Measurements from ENCODE around the gene NMUR1.

The NMUR1 gene

DNA sequence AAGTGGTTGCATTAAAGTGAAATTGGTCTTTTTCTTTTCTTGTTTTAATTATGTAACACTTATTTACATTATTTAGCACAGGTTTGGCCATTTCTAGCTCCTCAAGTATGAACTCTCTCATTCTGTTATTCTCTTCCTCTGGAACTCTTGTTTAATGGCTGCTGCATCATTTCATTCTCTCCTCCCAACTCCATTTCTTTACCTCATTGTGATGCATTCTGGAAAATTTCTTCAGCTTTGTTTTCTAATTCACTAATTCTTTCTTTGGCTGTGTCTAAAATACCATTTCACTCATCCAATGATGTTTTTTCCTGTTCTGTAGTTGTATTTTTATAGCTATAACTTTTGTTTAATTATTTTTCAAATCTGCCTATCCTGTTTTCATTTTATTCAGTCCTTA is 22.5 kb upstream of the NMUR1 start:
- no peak for DNase-seq

DNA sequence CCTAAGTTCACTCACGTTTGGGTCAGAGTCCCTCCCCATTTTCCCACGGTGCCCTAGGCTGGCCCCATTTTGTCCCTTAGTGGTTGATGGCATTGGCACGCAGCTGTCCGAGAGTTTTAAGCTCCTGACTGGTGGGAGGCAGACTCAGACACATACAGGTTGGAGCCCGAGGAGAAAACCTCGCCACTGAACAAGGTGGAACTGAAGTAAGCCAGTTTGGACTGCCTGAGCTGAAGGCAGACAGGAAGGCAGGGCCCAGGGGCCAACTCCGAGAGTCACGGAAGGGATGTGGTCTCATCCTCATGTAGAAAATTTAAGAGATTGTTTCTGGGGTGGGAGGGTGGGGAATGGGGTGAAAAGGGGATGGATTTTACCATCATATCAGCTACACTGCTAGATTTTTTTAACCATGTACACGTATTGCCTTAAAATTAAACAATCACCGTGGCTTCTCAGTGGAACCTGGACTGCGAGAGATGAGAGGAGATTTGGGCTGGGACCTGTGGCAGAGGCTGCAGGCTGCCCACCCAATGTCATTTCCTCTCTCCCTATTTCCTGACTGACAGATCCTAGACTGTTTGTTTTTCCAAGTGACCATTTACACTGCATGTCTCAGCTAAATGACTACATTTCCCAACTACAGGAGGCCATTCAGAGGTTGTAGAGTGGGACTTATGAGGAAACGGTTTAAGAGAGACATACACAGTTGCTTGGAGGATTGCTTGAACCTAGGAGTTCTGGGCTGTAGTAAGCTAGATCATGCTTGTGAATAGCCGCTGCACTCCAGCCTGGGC is 19.4 kb upstream of the NMUR1 start:
- no peak for DNase-seq

DNA sequence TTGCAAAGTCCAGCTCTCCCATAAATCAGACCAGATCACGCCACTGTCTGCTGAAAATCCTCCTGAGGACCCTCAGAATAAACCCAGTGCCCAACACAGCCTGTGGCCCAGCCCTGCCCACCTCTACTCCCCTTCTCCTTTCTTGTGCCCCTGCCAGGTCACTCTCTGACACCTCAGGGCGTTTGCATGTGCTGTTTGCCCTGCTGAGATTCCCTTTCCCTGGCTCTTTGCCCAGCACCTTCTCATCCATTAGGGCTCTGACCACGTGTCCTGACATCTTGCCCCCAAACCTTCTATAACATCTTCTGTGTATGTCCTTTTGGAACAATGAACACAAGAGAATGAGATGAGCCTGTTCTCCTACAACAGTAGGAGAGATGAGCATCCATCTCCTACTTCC is 18.5 kb upstream of the NMUR1 start:
- no peak for DNase-seq

DNA sequence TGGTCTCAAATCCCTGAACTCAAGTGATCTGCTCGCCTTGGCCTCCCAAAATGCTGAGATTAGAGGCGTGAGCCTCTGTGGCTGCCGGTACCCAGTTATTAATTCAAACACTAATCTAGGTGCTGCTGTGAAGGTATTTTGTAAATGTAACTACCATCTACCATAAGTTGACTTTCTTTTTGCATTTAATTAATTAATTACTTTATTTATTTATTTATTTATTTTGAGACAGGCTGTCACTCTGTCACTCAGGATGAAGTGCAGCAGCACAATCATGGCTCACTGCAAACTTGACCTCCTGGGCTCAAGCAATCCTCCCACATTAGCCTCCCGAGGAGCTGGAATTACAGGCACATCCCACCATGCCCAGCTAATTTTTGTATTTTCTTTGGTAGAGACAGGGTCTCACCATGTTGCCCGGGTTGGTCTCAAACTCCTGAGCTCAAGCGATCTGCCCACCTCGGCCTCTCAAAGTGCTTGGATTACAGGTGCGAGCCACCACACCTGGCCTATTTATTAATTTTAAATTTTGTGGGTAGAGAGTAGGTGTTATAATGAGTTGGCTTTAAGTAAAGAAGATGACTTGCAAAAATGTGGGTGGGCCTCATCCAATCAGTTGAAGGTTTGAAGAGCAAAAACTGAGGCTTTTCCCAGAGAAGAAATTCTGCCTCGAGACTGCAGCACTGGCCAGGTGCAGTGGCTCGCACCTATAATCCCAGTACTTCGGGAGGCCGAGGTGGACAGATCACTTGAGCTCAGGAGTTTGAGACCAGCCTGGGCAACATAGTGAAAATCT is 17.3 kb upstream of the NMUR1 start:
- DNase-seq = no peak

DNA sequence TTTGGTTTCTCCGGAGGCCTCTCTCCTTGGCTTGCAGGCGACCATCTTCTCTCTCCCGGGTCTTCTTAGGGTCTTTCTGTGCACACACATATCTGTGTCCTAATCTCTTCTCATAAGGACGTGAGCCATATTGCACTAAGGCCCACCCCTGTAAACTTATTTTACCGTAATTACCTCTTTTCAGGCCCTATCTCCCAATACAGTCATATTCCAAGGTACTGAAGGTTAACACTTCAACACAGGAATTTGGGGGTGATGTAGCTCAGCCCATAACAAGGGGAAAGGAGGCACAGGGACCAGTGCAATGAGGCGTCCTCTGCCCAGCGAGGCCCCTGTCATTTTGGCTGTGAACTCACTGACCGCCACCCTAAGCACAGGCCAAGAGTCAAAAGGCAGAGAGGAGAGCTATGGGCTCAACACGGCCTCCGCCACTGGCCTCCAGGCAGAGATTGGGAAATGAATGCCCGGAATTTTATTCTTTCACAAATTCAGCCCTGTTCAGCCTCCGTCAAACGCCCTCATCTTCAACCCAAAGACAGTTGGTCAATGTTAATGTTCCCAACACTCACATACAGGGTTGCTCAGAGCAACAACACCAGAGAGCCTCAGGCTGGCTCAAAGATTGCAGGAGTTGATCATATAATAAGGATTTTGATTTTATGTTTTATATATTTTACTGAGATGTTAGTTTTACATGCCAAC is 15.9 kb upstream of the NMUR1 start:
- DNase-seq = no peak

DNA sequence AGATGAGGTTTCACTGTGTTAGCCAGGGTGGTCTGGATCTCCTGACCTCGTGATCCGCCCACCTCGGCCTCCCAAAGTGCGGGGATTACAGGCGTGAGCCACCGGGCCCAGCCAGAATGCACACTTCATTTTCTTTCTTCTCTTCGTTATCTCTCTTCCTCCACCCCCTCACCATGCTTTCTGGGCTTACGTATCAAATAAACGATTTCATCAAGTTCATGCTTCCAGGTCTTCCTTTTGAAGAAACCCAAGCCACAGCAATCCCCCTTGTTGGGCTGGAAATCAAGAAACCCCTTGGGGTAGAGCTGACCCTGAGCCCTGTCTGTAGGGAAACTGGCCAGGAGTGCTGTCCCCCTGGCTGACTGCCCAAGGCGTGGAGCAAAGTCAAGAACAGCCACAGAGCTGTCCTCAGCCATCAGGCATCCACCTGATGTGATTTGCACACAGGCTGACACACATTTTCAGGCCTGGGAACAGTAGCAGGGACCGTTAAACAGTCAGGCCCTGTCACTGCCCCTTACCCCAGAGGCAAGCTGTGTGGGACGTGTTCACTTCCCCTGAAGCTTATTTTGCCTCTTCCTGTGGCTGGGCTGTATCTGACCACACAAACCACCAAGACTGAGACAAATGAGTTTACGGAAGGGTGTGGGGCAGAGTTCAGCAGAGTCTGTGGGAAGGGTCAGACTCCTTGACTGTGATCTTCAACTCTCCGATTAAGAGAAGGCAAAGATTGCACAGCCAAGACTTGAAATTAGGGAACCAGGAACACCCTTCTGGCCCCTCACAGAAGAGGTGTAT is 15.1 kb upstream of the NMUR1 start:
- DNase-seq = no peak

DNA sequence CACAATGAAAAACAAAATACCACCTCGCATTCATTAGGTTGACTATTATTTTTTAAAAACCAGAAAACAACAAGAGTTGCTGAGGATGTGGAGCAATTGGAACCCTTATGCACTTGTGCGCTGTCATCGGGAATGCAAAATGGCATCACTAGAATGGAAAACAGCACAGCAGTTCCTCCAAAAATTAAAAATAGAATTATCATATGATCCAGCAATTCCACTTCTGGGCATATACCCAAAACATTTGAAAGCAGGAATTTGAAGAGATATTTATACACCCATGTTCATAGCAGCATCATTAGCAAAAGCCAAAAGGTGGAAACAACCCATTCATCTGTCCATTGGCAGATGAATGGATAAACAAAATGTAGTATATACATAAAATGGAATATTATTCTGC is 11.9 kb upstream of the NMUR1 start:
- no peak for DNase-seq

DNA sequence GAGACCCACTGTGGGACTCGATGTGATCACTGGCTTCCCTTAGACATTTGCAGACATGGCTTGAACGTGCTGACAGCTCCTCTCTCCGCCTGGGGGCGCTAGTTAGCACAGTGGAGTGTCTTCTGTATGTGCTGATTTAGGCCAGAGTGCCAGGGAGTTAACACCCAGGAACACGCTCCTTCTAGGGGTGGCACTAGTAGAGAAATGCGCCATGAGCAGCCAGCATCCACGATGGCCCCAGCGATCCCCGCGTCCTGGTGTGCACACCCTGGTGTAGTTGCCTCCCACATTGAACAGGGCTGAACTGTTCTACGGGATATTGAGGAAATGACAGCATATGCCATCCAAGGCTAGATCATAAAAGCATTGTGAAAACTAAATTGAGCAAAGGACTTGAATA is 11.4 kb upstream of the NMUR1 start:
- DNase-seq = no peak

DNA sequence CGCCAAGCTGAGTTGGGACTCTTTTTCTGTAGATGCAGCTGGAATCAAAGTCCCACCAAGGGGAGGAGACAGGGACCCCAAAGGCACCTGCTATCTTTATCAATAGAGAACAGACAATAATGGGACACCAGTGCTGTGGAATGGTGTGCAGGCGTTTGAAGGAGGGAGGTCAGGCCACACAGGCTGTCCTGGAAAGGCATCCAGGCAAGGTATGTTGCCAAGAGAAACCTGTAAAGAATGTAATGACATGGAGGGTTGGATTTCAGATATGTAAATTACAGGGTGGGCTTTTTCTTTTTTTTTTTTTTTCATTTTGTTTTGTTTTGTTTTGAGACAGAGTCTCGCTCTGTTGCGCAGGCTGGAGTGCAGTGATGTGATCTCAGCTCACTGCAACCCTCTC is 9.7 kb upstream of the NMUR1 start:
- DNase-seq = no peak

DNA sequence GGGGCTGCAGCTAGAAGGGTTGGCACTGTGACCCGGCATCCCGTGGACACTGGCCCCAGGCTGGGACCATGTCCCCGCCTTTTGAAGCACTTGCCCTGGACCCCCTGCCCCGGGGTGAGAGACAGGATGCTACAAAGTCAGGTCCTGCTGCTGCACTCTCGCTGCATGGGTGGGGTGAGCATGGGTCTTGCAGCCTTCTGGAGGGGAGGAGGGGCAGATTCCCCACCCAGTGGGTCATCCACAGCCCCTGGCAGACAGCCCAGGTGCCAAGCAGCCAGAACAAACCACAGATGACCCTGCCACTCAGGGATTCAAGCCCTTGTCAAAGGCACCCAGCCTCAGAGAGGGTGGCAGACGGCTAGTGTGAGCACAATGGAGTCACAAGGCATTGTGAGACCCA is 5.7 kb upstream of the NMUR1 start:
- no peak for DNase-seq

DNA sequence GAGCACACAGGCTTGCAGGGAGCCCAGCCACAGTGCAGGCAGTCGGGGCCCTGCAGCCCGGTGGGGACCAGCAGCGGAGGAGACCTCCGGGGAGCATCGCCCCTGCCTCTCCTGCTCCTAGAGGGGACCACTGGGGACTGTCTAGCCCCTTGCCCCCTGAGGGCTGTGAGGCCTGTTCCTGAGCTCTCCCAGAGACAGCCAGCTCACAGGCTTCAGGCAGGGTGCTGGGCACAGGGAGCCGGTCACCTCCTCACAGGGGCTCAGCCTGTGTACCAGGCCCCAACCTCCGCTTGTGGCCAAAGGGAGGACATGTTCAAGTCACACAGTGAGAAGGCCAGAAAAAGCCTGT is 3.5 kb upstream of the NMUR1 start:
- no peak for DNase-seq

DNA sequence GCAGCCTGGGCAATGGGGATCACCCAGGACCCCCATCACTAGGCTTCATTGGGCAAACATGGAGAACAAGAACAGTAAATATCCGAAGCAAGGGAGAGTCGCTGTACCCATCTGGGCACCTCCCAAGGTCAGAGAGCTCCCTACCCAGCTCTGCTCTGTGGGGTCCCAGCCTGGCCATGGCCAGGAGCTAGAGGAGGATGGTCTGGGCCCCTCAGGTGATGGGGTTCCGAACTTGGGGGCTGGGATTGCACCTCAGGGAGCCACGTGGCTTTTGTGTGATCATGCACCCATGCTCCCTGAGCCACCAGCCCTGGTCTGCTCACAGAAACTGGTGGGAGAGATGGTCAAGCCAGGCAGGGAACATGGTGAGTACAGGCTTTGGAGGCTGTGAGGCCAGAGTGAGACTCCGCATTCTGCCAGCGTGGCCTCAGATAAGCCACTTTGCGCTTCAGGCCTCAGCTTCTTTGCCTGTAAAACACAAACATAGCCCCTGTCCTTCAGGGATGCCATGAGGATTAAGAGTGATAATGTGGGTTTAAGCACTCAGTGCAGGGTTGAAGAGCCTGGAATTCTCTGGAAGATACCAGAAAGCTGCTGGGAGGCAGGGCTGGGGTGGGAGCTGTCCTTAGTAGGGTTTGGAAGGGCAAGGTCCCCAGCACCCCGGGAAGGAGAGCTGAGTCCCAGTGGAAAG is 3.0 kb upstream of the NMUR1 start:
- no peak for DNase-seq

DNA sequence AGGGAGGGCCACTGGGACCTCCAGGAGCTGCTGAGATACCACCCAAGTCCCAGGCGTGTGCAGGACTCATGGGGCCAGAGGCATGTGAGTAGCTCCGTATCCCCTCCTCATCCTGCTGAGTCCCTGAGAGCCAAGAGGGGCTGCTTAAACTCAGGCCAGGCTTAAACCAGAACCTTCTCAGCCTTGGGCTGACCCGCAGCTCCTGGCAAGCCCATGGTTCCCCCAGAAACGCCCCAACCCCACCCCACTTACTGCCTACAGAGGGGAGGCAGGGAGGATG is 2.5 kb upstream of the NMUR1 start:
- DNase-seq = no peak

DNA sequence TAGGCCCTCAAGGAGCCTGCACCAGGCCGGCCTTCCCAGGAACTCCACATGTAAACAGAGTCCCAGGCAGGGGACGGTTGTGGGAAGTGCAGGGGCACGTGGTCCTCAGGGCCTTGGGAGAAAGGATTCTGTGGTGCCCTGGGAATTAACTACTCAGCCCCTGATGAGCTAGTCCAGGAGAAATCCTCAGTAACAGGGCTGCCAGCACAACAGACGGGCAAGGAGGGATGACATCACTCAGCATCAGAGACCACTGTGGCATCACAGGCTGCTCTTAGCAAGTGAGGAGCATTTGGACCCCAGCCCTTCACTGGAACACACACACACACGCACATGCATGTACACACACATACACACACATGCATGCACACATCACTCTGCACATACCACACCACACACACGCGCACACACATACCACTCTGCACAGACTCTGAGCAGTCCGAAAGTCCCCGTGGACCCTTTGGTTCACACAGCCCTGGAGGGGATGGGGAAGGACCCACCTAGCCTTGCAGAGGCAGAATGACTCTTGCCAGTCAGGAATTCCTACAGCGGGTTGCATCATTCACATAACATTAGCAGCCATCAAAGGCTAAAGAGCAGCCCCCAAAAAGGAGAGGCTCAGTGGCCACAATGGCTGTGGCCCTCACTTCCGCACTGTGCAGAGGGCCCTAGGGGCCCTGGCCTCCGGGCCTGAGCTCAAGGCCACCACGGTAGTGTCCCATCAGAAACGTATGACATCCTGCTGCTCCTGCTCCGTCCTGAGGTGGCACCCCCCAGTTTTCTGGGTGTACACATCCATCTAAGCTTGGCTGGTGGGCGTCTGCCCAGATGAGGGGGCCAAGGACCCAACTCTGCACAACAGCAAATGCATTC is 1.9 kb upstream of the NMUR1 start:
- no peak for DNase-seq

DNA sequence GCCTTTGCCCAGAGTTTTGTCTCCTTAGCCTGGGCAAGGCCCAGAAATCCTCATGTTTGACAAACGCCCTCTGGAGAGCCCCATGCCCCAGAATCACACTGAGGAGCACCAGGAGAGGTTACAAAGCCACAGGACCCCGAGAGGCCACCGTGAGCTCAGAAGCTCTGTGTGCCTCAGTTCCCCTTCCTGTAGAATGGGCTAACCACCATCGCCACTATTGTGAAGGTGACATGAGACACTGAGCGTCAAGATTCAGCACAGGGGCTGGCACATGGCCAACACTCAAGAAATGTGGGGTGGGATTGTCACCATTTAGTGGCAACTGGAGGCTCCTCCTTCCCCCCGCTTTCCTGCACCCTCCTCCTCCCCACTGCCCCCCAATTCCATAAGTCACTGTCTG is 1.2 kb upstream of the NMUR1 start:
- no peak for DNase-seq

DNA sequence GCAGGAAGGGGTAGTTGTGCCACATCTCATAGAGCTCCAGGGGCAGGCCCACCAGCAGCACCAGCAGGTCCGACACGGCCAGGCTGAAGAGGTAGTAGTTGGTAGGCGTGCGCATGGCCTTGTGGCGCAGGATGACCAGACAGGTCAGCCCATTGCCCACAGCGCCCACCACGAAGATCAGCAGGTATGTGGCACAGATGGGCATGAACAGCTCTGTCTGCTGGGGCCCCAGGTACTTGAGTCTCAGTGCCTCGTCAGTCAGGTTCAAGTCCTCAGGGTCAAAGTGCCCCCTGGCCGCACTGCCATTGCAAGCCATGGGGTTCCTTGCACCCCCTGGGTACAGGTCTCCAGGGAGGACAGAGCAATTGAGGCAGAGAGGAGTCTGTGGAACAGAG is 1.6 kb downstream of the NMUR1 start:
- DNase-seq = no peak

DNA sequence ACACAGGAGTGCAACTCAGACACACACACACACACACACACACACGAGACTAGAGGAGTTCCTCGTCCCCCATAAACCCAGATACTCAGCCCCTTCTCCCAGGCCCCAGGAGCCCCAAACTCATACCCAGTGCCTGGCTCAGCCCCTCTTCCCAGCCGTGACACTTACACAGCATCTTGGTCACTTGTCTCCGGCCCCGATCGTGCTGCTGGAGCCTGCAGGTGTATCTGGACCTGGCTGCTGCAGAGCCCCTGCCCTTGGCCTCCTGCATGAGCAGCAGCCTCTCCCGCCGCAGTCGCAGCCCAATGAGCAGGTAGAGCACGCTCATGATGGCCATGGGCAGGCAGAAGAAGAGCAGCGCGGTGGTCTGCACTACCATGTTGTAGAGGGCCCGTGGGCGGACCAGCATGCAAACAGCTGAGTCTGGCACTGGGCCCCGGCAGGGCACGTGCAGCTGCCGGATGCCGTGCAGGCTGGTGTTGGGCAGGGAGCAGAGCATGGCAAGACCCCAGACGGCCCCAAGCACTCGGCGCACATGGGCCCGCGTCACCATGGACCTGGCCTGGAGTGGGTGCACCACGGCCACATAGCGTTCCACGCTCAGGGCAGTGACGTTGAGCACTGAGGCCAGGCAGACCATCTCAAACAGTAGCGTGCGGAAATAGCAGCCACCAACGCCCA is 2.1 kb downstream of the NMUR1 start:
- no peak for DNase-seq

DNA sequence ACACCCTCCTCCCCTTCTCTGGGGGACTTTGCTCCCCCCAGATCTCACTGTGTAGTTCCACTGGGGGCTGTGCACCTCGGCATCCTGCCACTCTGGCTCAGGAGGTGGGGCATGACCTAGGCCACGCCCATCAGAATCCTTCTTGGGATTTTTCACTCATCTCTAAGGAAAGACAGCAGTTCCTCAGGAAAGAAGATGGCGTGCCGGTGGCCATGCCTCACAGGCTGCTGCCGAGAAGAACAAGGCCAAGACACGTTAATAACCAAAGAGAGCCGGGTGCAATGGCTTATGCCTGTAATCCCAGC is 3.2 kb downstream of the NMUR1 start:
- no peak for DNase-seq

DNA sequence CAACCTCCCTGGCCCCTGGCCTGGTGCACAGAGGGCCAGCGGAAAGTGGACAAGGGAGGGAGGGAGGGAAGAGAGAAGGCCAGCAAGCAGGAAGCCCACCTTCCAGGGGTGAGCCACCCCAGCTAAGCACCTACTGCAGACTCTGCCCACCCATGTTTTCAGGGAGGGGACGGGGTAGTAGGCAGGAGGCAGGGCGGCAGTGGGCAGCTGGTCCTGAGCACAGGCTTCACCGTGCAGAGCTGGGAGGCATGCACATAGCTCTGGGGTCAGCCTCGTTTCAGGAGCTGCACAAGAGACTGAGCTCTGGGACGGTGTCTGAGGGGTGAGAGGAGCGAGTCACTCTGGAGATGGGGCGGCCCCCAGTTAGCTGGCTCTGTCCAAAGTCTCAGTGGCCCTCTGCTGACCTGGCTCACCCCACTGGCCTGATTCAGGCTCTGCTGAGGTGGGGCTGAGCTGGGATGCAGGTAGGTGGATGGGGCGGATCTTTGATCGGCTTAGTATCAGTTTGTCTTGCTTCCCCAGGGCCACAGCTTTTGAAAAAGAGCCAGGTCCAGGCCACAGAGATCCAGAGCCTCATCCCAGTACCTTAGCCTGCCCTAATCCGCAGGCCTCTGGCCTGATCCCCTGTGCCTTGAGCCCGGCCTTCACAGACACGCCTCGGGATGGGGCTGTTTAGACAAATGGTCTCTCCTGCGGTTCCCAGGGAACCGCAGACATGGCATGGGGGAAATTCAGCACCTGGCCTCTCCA is 3.7 kb downstream of the NMUR1 start:
- no peak for DNase-seq

All from NCI-H774 (cell line).